IPS-18a (cell line): ENCODE results near the gene GALNT16.

Experiments
- H3K27ac ChIP-seq: one replicate; pipeline ENCODE4 v1.5.1; 2013; ENCODE audit warnings: low read length
- H3K27me3 ChIP-seq: one replicate; pipeline ENCODE4 v1.6.1; 2013; ENCODE audit warnings: mild to moderate bottlenecking, low read length; ENCODE audit not compliant: control insufficient read depth, insufficient read depth
- H3K36me3 ChIP-seq: one replicate; pipeline ENCODE4 v1.6.1; 2013; ENCODE audit warnings: low read depth, low read length; ENCODE audit not compliant: control insufficient read depth
- H3K4me1 ChIP-seq: one replicate; pipeline ENCODE4 v1.6.1; 2013; ENCODE audit warnings: low read depth, low read length; ENCODE audit not compliant: control insufficient read depth
- H3K4me3 ChIP-seq: one replicate; pipeline ENCODE4 v1.5.1; 2013; ENCODE audit warnings: low read length
- H3K9ac ChIP-seq: one replicate; pipeline ENCODE4 v1.6.1; 2013; ENCODE audit warnings: mild to moderate bottlenecking, low read length, moderate library complexity
- H3K9me3 ChIP-seq: one replicate; pipeline ENCODE4 v1.6.1; 2013; ENCODE audit warnings: low read depth, low read length; ENCODE audit not compliant: control insufficient read depth

Gene GALNT16

DNA sequence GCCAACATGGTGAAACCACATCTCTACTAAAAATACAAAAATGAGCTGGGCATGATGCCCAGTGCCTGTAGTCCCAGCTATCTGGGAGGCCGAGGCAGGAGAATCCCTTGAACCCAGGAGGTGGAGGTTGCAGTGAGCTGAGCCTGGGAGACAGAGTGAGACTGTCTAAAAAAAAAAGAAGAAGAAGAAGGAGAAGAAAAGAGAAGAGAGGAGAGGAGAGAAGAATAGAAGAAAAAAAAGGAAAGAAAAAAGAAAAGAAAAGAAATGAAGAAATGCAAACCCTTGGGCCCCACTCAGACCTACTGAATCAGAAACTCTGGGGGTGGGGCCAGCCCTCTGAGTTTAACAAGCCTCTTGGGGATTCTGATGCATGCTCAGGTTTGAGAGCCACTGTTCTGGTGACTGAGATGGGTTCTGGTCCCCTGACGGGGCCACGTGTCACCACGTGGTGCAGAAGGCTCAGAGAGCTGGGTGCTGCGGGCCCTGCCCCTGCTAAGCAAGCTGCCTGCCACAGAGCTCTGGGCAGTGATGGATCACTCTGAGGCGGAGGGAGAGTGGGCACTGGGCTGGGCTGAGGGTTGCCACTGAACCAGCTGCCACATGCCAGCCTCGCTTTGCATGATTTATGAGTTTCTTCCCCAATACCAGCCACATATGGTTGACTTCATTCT, 100.6 kb downstream of the GALNT16 start:
- H3K9ac ChIP-seq, result no peak overlapping the region
- H3K36me3 ChIP-seq, result no peaks in the 10 kb centered on the region
- no peak overlapping the region for H3K27ac ChIP-seq
- H3K4me3 ChIP-seq, result no peak overlapping the region
- no peaks in the 10 kb centered on the region for H3K27me3 ChIP-seq
- no peaks in the 10 kb centered on the region for H3K4me1 ChIP-seq
- no peaks in the 10 kb centered on the region for H3K9me3 ChIP-seq

DNA sequence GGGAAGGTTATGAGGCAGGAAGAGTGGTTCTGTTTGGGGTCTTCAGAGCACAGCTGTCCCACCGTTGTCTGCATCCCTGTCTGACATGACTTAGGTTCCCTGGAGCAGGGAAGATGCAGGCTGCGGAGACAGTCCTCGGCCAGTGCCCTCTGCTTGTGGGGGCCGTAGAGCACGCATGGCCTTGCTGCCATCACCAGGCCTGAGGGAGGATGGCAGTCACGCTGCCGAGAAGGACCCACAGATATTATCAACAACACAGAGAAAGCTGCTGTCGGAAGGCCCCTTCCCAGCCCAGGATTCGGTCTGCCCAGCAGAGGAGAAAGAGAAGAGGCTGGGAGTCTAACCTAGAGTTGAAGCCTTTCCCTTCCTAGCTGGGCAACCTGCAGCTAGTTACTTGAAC, 103.1 kb downstream of the GALNT16 start:
- H3K27me3 ChIP-seq, result no peaks in the 10 kb centered on the region
- H3K4me3 ChIP-seq, result no peak overlapping the region
- H3K36me3 ChIP-seq, result no peaks in the 10 kb centered on the region
- no peak overlapping the region for H3K27ac ChIP-seq
- no peaks in the 10 kb centered on the region for H3K9me3 ChIP-seq
- H3K9ac ChIP-seq, result no peak overlapping the region
- no peaks in the 10 kb centered on the region for H3K4me1 ChIP-seq

DNA sequence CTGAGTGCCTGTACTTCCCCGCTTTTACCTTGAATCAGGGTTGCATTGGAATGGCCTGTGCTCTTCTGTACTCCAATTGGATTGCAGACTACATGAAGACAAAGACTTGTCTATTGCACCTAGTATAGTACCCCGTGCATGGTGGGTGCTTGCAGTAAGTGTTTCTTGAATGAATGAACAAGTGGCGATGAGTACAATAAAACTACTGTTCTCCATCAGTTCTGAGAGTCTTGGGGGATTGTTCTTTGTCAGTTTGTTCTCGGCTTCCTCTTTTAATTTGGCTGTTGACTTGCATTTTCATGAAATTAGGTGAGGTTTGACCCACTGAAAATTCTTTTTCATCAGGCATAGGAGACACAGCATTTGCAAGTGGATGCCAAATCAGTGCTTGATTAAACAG, 104.0 kb downstream of the GALNT16 start:
- H3K27ac ChIP-seq, result no peak overlapping the region
- no peak overlapping the region for H3K4me3 ChIP-seq
- no peaks in the 10 kb centered on the region for H3K36me3 ChIP-seq
- H3K9ac ChIP-seq, result no peak overlapping the region
- no peaks in the 10 kb centered on the region for H3K9me3 ChIP-seq
- no peaks in the 10 kb centered on the region for H3K27me3 ChIP-seq
- no peaks in the 10 kb centered on the region for H3K4me1 ChIP-seq

DNA sequence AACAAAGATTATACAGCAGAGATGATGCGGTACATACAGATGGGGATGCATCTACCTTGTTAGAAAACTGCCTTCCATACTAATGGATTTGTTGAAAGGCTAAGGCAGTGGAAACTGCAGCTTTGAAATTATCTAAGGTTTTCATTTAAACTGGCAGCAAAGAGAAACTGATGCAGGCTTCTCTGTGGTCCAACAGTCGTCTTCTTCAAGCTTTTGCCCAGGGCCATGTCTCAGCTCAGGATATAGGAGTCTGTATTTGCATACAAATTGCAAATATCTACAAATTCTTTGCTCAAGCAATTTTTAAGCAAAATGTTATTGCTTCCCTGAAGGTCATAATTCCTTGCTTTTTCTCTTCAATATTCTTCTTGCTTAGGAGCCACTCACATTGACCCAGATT, 104.4 kb downstream of the GALNT16 start:
- no peak overlapping the region for H3K27ac ChIP-seq
- no peaks in the 10 kb centered on the region for H3K4me1 ChIP-seq
- no peaks in the 10 kb centered on the region for H3K36me3 ChIP-seq
- H3K9me3 ChIP-seq, result no peaks in the 10 kb centered on the region
- no peak overlapping the region for H3K9ac ChIP-seq
- H3K27me3 ChIP-seq, result no peaks in the 10 kb centered on the region
- no peak overlapping the region for H3K4me3 ChIP-seq

DNA sequence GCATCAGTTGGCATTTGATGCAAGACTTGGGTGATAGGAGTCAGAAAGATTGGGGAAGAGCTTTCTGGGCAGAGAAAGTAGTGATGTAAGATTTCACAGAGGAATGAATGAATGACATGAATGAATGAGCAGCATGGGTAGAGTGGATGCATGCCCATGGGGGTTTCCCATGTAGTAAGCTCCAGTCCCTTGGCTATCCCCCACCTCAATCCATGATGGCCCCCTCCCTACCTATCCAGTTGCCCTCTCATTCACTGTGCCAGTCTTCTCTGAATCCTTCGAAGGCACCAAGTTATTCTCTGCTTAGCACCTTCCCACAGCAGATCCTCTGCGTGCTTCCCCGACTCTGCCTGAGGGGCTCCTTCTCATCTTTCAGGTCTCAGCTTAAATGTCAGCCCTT, 106.1 kb downstream of the GALNT16 start:
- Histone ChIP-seq H3K4me3 (no peak overlapping the region), H3K27me3 (no peaks in the 10 kb centered on the region), H3K36me3 (no peaks in the 10 kb centered on the region), H3K9ac (no peak overlapping the region), H3K4me1 (no peaks in the 10 kb centered on the region), H3K9me3 (no peaks in the 10 kb centered on the region), H3K27ac (no peak overlapping the region)

DNA sequence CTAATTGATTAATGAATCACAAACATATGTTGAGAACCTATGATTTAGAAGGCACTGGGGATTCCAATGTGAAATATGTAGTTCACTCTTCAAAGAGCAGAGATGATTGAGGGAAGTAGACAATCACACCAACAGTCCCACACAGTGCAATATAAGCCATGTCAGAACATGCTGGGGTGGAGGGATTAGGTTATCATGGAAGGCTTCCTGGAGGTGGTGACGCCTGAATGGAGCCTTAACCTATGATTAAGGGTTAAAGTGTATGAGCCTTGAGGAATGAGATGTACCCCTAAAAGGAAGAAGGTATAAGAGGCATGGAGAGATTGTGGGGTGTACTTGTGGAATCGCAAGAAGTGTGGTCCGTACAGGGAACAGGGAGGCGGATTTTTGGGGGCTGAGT, 106.8 kb downstream of the GALNT16 start:
- no peaks in the 10 kb centered on the region for H3K9me3 ChIP-seq
- no peaks in the 10 kb centered on the region for H3K27me3 ChIP-seq
- no peak overlapping the region for H3K4me3 ChIP-seq
- no peaks in the 10 kb centered on the region for H3K4me1 ChIP-seq
- no peak overlapping the region for H3K9ac ChIP-seq
- no peaks in the 10 kb centered on the region for H3K36me3 ChIP-seq
- H3K27ac ChIP-seq, result no peak overlapping the region

DNA sequence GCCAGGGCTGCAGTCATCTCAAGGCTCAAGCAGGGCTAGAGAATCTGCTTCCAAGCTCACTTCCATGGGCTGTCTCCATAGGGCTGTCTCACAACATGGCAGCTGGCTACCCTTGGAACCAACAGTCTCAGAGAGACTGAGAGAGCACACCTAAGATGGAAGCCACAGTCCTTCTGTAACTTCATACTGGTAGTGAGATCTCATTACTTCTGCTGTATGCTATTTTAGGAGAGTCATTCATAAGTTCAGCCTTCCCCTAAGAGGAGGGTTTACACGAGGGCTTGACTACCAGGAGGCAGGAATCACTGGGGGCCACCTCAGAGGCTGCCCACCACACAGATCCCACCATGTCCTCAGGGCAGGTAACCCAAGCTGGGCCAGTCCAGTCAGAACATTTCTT, 108.4 kb downstream of the GALNT16 start:
- H3K36me3 ChIP-seq, result no peaks in the 10 kb centered on the region
- no peaks in the 10 kb centered on the region for H3K27me3 ChIP-seq
- H3K9ac ChIP-seq, result no peak overlapping the region
- H3K9me3 ChIP-seq, result no peaks in the 10 kb centered on the region
- no peak overlapping the region for H3K4me3 ChIP-seq
- H3K27ac ChIP-seq, result no peak overlapping the region
- no peaks in the 10 kb centered on the region for H3K4me1 ChIP-seq

DNA sequence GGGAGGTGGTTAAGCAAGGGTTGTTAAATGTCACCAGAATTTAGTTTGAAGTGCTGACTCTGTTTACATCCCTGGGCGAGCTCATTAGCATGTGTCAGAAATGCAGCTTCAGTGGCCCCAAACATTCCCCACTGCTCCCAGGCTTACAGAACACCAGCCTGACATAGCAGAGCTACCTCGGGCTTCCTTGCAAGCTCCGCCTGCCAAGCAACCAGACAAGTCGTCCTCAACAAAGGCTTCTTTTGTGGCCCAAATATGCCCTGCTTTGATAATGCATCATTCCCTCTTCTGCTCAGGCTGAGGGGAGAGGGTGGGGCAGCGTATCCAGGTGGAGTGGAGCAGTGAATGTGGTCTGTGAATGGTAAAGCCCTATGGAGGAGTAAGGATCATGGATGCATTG, 110.1 kb downstream of the GALNT16 start:
- Histone ChIP-seq H3K4me3 (no peak overlapping the region), H3K27ac (no peak overlapping the region), H3K27me3 (no peaks in the 10 kb centered on the region), H3K4me1 (no peaks in the 10 kb centered on the region), H3K36me3 (peaks cover 9% of the 10 kb centered on the region), H3K9ac (no peak overlapping the region), H3K9me3 (no peaks in the 10 kb centered on the region)

DNA sequence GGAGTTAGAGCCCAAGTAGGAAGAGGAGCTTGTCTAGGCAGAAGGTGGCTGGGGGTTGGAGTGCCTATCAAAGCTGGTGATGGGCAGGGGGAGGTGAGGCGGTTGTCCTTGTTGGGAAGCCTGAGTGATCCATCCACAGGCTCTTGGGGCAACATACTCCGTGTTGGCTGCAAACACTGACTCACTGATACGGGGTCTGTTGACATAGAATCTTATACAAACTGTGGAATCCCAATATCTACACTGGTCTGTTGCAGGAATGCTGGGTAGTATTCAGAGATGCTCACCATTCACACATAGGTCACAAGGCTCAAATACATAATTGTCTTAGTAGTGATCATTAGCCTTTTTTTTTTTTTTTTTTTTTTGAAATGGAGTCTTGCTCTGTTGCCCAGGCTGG, 112.2 kb downstream of the GALNT16 start:
- Histone ChIP-seq H3K9ac (no peak overlapping the region), H3K27ac (no peak overlapping the region), H3K4me1 (no peaks in the 10 kb centered on the region), H3K36me3 (peaks cover 28% of the 10 kb centered on the region), H3K27me3 (no peaks in the 10 kb centered on the region), H3K9me3 (no peaks in the 10 kb centered on the region), H3K4me3 (no peak overlapping the region)

DNA sequence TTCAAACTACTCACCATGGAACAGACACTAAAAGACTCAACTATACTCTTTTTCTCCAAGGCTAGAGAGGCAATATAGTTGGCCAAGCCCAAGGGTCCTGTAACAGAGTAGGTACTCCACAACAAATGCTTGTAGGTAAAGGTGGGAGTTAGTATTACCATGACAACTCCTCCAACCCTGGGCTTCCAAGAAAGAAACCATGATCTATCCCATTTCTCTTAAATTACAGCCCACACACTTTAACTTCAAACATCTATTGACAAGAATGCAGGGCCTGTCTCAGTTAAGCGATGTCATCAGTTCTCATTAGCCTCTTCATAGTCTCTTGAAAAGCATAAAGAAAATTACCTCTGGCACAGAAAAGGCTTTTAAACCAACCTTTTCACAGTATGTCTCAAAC, 113.1 kb downstream of the GALNT16 start:
- no peak overlapping the region for H3K9ac ChIP-seq
- H3K27ac ChIP-seq, result no peak overlapping the region
- H3K4me3 ChIP-seq, result no peak overlapping the region
- peaks cover 31% of the 10 kb centered on the region for H3K36me3 ChIP-seq
- no peaks in the 10 kb centered on the region for H3K27me3 ChIP-seq
- no peaks in the 10 kb centered on the region for H3K4me1 ChIP-seq
- no peaks in the 10 kb centered on the region for H3K9me3 ChIP-seq

DNA sequence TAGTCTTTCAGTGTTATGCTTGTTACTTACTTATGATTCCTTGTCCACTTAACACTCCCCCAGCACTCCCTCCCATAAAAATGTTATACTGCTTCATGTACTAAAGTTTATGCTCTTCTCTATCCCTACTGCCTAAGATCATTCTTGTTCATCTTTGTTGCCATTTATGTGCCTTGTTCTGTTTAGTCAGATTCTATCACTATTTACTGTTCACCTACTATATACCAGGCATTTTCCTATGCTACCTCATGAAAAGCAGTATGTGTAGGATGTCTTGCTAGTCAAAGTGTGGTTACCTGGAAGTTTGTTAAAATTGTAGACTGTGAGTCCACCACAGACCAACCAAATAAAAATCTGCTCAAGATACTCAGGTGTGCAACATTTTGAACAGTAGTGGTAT, 114.3 kb downstream of the GALNT16 start:
- Histone ChIP-seq H3K9me3 (no peaks in the 10 kb centered on the region), H3K9ac (no peak overlapping the region), H3K4me1 (no peaks in the 10 kb centered on the region), H3K36me3 (peaks cover 31% of the 10 kb centered on the region), H3K27ac (no peak overlapping the region), H3K27me3 (no peaks in the 10 kb centered on the region), H3K4me3 (no peak overlapping the region)

DNA sequence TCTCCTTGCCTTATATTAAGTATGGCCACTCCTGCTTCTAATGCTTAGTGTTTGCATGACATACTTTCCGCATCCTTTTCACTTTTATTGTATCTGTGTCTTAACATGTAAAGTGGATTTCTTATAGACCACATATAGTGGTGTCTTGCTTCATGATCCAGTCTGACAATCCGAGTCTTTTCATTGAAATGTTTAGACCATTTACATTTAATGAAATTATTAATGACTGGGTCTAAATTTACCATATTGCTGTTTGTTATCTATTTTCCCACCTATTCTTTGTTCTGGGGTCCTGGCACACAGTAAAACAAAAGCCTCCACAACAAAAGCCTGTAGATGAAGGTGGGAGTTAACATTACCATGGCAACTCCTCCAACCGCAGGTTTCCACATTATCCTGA, 115.2 kb downstream of the GALNT16 start:
- H3K36me3 ChIP-seq, result peaks cover 41% of the 10 kb centered on the region
- H3K27me3 ChIP-seq, result no peaks in the 10 kb centered on the region
- H3K4me1 ChIP-seq, result no peaks in the 10 kb centered on the region
- no peak overlapping the region for H3K9ac ChIP-seq
- no peaks in the 10 kb centered on the region for H3K9me3 ChIP-seq
- H3K27ac ChIP-seq, result no peak overlapping the region
- no peak overlapping the region for H3K4me3 ChIP-seq
